B cell (primary cell): Measurements from ENCODE around the gene LMAN1. TPM values are rescaled to one million over a fixed set of nuclear protein-coding genes. Genes with fewer than 3 reads are reported as not detected.

Source experiments
- ATAC-seq: fragments of 200-7000 bp; cut with Tn5 transposase; one replicate; pipeline ENCODE4 v1.10.0; 2021; ENCODE audit warnings: low read depth, mild to moderate bottlenecking, moderate number of reproducible peaks, moderate library complexity
- CTCF ChIA-PET: fragments of 350-600 bp; sonication (Branson Sonifier 250); formaldehyde crosslinking; loops from one replicate; lab custom pipeline; 2021; ENCODE audit warnings: antibody characterized with exemption, inconsistent platforms; lab: Charles Lee
- POLR2A ChIA-PET: fragments of 350-600 bp; sonication (Branson Sonifier 250); formaldehyde crosslinking; loops from one replicate; lab custom pipeline; 2021; ENCODE audit warnings: antibody characterized with exemption; lab: Charles Lee
- DNase-seq: peaks from one replicate; pipeline ENCODE4 v3.0.0; 2013
- H2AFZ ChIP-seq: 2 replicates; pipeline ENCODE4 v1.6.1; 2012; ENCODE audit warnings: mild to moderate bottlenecking, low read depth, low read length; ENCODE audit not compliant: insufficient read depth, poor library complexity, severe bottlenecking
- H3K27ac ChIP-seq, 2 donors: 1 replicate in 1 of 2; 2 replicates in 1 of 2; pipeline ENCODE4 v1.5.1; 2012 to 2013; ENCODE audit warnings: low read length in 2 of 2, mild to moderate bottlenecking in 2 of 2, moderate library complexity in 1 of 2
- H3K27me3 ChIP-seq, 4 experiments: fragments of 200-600 bp in 1 of 4; sonication (generic) in 1 of 4; replicated peaks in 1 of 4; 1 replicate in 2 of 4; 2 replicates in 2 of 4; pipeline versions ENCODE4 v1.6.1 to v1.7.0; 2013 to 2016; ENCODE audit warnings: low read length in 3 of 4, mild to moderate bottlenecking in 2 of 4, mixed read lengths in 1 of 4, moderate library complexity in 1 of 4; ENCODE audit not compliant: insufficient read depth in 4 of 4, control insufficient read depth in 3 of 4; ENCODE audit errors: control extremely low read depth in 1 of 4
- H3K36me3 ChIP-seq, 2 experiments: replicated peaks in 1 of 2; 1 replicate in 1 of 2; 2 replicates in 1 of 2; pipeline versions ENCODE4 v1.6.1 to v1.7.1; 2013; ENCODE audit warnings: low read length in 1 of 2; ENCODE audit not compliant: insufficient read depth in 2 of 2, control insufficient read depth in 1 of 2; ENCODE audit errors: control extremely low read depth in 1 of 2, extremely low read depth in 1 of 2
- H3K4me1 ChIP-seq, 2 donors: fragments of 200-600 bp in 1 of 2; sonication (generic) in 1 of 2; 1 replicate in 1 of 2; 2 replicates in 1 of 2; pipeline versions ENCODE4 v1.5.1 to v1.6.1; 2013 to 2017; ENCODE audit warnings: low read length in 2 of 2; ENCODE audit not compliant: control insufficient read depth in 2 of 2, insufficient read depth in 2 of 2
- H3K4me2 ChIP-seq: replicated peaks from 2 replicates; pipeline ENCODE3; 2012; ENCODE audit warnings: mild to moderate bottlenecking, low read depth, low read length; ENCODE audit not compliant: poor library complexity, severe bottlenecking
- H3K4me3 ChIP-seq, 5 experiments: fragments of 200-600 bp in 1 of 5; sonication (generic) in 1 of 5; 1 replicate in 3 of 5; 2 replicates in 2 of 5; pipeline versions ENCODE4 v1.5.1 to v1.7.0; 2011 to 2016; ENCODE audit warnings: low read length in 4 of 5, mild to moderate bottlenecking in 4 of 5, low read depth in 2 of 5, control low read depth in 1 of 5, moderate library complexity in 1 of 5; ENCODE audit not compliant: insufficient read depth in 1 of 5; ENCODE audit errors: control extremely low read depth in 1 of 5, extremely low read depth in 1 of 5
- H3K79me2 ChIP-seq: fragments of 200-600 bp; sonication (generic); one replicate; pipeline ENCODE4 v1.6.0; 2016; ENCODE audit warnings: low read length; ENCODE audit not compliant: control insufficient read depth, insufficient read depth
- H3K9ac ChIP-seq: fragments of 200-600 bp; sonication (generic); 2 replicates; pipeline ENCODE4 v1.6.1; 2017; ENCODE audit warnings: mild to moderate bottlenecking, low read length, moderate library complexity
- H3K9me3 ChIP-seq, 3 donors: one replicate each; pipeline versions ENCODE4 v1.6.1 to v1.7.1; 2013; ENCODE audit warnings: low read length in 2 of 3; ENCODE audit not compliant: control insufficient read depth in 2 of 3, insufficient read depth in 1 of 3; ENCODE audit errors: control extremely low read depth in 1 of 3
- H4K20me1 ChIP-seq: 2 replicates; pipeline ENCODE4 v1.6.0; 2012; ENCODE audit warnings: mild to moderate bottlenecking, low read length; ENCODE audit not compliant: insufficient read depth, control insufficient read depth, poor library complexity, severe bottlenecking
- H3K27ac Mint-ChIP-seq: one replicate; pipeline ENCODE4 v1.8.0; 2021; ENCODE audit warnings: mixed read lengths
- H3K27me3 Mint-ChIP-seq: one replicate; pipeline ENCODE4 v1.8.0; 2021; ENCODE audit warnings: mixed read lengths
- H3K4me1 Mint-ChIP-seq: one replicate; pipeline ENCODE4 v1.8.0; 2021; ENCODE audit warnings: mixed read lengths
- H3K4me3 Mint-ChIP-seq: one replicate; pipeline ENCODE4 v1.8.0; 2021; ENCODE audit warnings: mixed read lengths
- H3K9me3 Mint-ChIP-seq: one replicate; pipeline ENCODE4 v1.8.0; 2022; ENCODE audit warnings: mixed read lengths; ENCODE audit not compliant: insufficient read depth
- CTCF ChIP-seq: fragments of 200-600 bp; IDR thresholded peaks from one replicate; pipeline ENCODE4 v1.8.0; 2022; ENCODE audit warnings: antibody characterized with exemption, mild to moderate bottlenecking
- EZH2 ChIP-seq: IDR thresholded peaks from 2 replicates; pipeline ENCODE4 v1.6.1; 2012; ENCODE audit warnings: borderline replicate concordance, low read depth, mild to moderate bottlenecking, moderate library complexity, low read length; ENCODE audit not compliant: insufficient read depth, poor library complexity, severe bottlenecking
- WGBS: methylation state at CpG from one replicate; pipeline ENCODE4 v1.1.5; 2013; ENCODE audit warnings: missing lambda C conversion rate; ENCODE audit not compliant: insufficient coverage; 5-methylcytosine and 5-hydroxymethylcytosine counted together
- intact Hi-C: fragments of 100-400 bp; cut with micrococcal nuclease; formaldehyde crosslinking; loops from one replicate; pipeline ENCODE4 v1.10.0; 2022
- polyA plus RNA-seq: library from polyadenylated mRNA; depleted of rRNA; stranded (reverse); fragments of >200 nt; gene quantifications from 2 replicates; pipeline ENCODE4 v1.2.3, GENCODE V29; 2012
- total RNA-seq, 2 donors: library from RNA; stranded (reverse); fragments of 120-200 nt in 1 of 2; gene quantifications; 1 replicate in 1 of 2; 2 replicates in 1 of 2; pipeline versions ENCODE4 v1.2.3 to v1.2.4, GENCODE V29; 2013 to 2022

LMAN1 gene
- total and polyA plus RNA-seq, 2 donors (not counting 1 experiment from before 2014, with no cell fraction given), result 9.2 to 41.1 TPM

GRCh38 chr18:59359576-59359952 lies 499 bp upstream of the LMAN1 start:
- H3K9me3 ChIP-seq, result no peaks in the 10 kb centered on the region
- intact Hi-C loops, result loop anchor here (1.0 to 5.0 kb wide), 5 partner anchors 47 to 1315 kb away; partner anchors contain the start of genes MALT1, NEDD4L, RAX and SEC11C
- Mint-ChIP-seq H3K9me3 (no peaks in the 10 kb centered on the region), H3K4me1 (peaks cover 36% of the 10 kb centered on the region), H3K27ac (peak overlapping the region; percentile 41), H3K4me3 (peak overlapping the region; percentile 96), H3K27me3 (peaks cover 8% of the 10 kb centered on the region)
- H2AFZ ChIP-seq, result peak overlapping the region; percentile 98
- no peak for TF ChIP-seq EZH2
- no peak for TF ChIP-seq CTCF
- no peaks in the 10 kb centered on the region for H4K20me1 ChIP-seq
- ChIA-PET POLR2A (no interaction called here), CTCF (interaction anchor here (0.8 kb wide), 2 partner anchors 8 to 1478 kb away, joined by 3 read pairs; no protein-coding TSS in a partner anchor)
- H3K27me3 ChIP-seq, result no peaks in the 10 kb centered on the region
- H3K79me2 ChIP-seq, result no peaks in the 10 kb centered on the region
- H3K27ac ChIP-seq, result peak overlapping the region in 1 of 2 donors; percentile 80
- peaks cover 1 to 6% of the 10 kb centered on the region in 2 experiments for H3K36me3 ChIP-seq
- H3K4me1 ChIP-seq, result peaks cover 16 to 21% of the 10 kb centered on the region in 2 donors
- H3K4me2 ChIP-seq, result peak overlapping the region; percentile 85
- peak overlapping the region; percentile 51 to 93 (median 81) for H3K4me3 ChIP-seq
- ATAC-seq (no peak), DNase-seq (no peak)
- whole genome bisulfite sequencing, result no CpG with 5 or more reads among the region's 4 CpGs
- peak overlapping the region; percentile 90 for H3K9ac ChIP-seq

DNA sequence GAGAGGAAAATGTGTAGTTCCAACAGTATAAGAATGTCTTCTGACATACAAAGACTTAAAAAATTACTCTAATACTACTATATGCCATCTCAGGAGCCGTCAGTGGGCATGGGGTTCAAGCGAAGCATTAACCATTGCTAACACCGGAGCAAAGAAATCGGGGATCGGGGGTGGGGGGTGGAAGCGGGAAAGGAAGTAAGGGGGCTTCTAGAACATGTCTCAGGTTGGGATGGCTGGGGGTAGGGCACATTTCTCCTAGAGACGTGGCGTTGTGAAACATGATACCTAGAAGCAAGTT lies 702 bp downstream of the LMAN1 start:
- peaks cover 1 to 8% of the 10 kb centered on the region in 2 experiments for H3K36me3 ChIP-seq
- H3K9ac ChIP-seq, result peak overlapping the region; percentile 90
- POLR2A ChIA-PET, result no interaction called here
- DNase-seq, result no peak
- no peaks in the 10 kb centered on the region for H3K79me2 ChIP-seq
- H3K4me2 ChIP-seq, result peak overlapping the region; percentile 85
- H3K27ac ChIP-seq, result peak overlapping the region; percentile 56 to 80
- peak overlapping the region; percentile 98 for H2AFZ ChIP-seq
- CTCF ChIA-PET, result no interaction called here
- no peaks in the 10 kb centered on the region for H3K9me3 Mint-ChIP-seq
- H3K4me3 Mint-ChIP-seq, result peak overlapping the region; percentile 96
- H3K27me3 ChIP-seq, result no peaks in the 10 kb centered on the region
- peaks cover 36% of the 10 kb centered on the region for H3K4me1 Mint-ChIP-seq
- H4K20me1 ChIP-seq, result no peaks in the 10 kb centered on the region
- H3K27me3 Mint-ChIP-seq, result peaks cover 2% of the 10 kb centered on the region
- intact Hi-C loops, result loop anchor here (2.0 to 5.0 kb wide), 3 partner anchors 46 to 1314 kb away; partner anchors contain the start of genes NEDD4L and RAX
- peak overlapping the region; percentile 72 to 93 (median 81) for H3K4me3 ChIP-seq
- WGBS, result 3% methylated on average over 6 of the region's 8 CpGs
- no peaks in the 10 kb centered on the region for H3K9me3 ChIP-seq
- H3K27ac Mint-ChIP-seq, result peak overlapping the region; percentile 90
- no peak for TF ChIP-seq EZH2
- TF ChIP-seq CTCF, result no peak
- peaks cover 16 to 21% of the 10 kb centered on the region in 2 donors for H3K4me1 ChIP-seq
- no peak for ATAC-seq
